Trophoblast cell (in vitro differentiated cells and primary cell): ENCODE measurements around the gene TPM2.

Experiments used
- DNase-seq, 2 donors: peaks; one replicate each; pipeline ENCODE4 v3.0.0-alpha.2; 2016
- H2AFZ ChIP-seq: 2 replicates; pipeline ENCODE4 v1.6.1; 2013; ENCODE audit warnings: low read length, moderate library complexity, mild to moderate bottlenecking; ENCODE audit not compliant: insufficient read depth, poor library complexity
- H2AK5ac ChIP-seq: 2 replicates; pipeline ENCODE4 v1.6.1; 2013; ENCODE audit warnings: mild to moderate bottlenecking, low read length
- H2BK120ac ChIP-seq: 2 replicates; pipeline ENCODE4 v1.6.1; 2013; ENCODE audit warnings: low read length, mild to moderate bottlenecking, moderate library complexity; ENCODE audit not compliant: insufficient read depth, poor library complexity
- H2BK12ac ChIP-seq: 2 replicates; pipeline ENCODE4 v1.6.1; 2013; ENCODE audit warnings: mild to moderate bottlenecking, low read length, moderate library complexity
- H2BK5ac ChIP-seq: 2 replicates; pipeline ENCODE4 v1.6.1; 2013; ENCODE audit warnings: low read length, low read depth, moderate library complexity, mild to moderate bottlenecking; ENCODE audit not compliant: poor library complexity
- H3K14ac ChIP-seq: 2 replicates; pipeline ENCODE4 v1.6.1; 2013; ENCODE audit warnings: mild to moderate bottlenecking, low read length
- H3K18ac ChIP-seq: 2 replicates; pipeline ENCODE4 v1.6.1; 2013; ENCODE audit warnings: mild to moderate bottlenecking, low read length
- H3K23ac ChIP-seq: 2 replicates; pipeline ENCODE4 v1.6.1; 2013; ENCODE audit warnings: low read length
- H3K27ac ChIP-seq: 2 replicates; pipeline ENCODE4 v1.5.1; 2013; ENCODE audit warnings: low read depth, mild to moderate bottlenecking, inconsistent platforms, low read length, moderate library complexity
- H3K27me3 ChIP-seq: 2 replicates; pipeline ENCODE4 v1.6.1; 2013; ENCODE audit warnings: inconsistent platforms, mild to moderate bottlenecking, low read length, moderate library complexity; ENCODE audit not compliant: insufficient read depth
- H3K36me3 ChIP-seq, 2 experiments: 1 replicate in 1 of 2; 2 replicates in 1 of 2; pipeline ENCODE4 v1.6.1; 2013; ENCODE audit warnings: low read length in 2 of 2, mild to moderate bottlenecking in 2 of 2, moderate library complexity in 1 of 2; ENCODE audit not compliant: insufficient read depth in 2 of 2, control insufficient read depth in 1 of 2
- H3K4ac ChIP-seq: 2 replicates; pipeline ENCODE4 v1.6.1; 2013; ENCODE audit warnings: low read depth, mild to moderate bottlenecking, low read length, moderate library complexity
- H3K4me1 ChIP-seq, 2 experiments: 1 replicate in 1 of 2; 2 replicates in 1 of 2; pipeline ENCODE4 v1.6.1; 2013; ENCODE audit warnings: low read length in 2 of 2, mild to moderate bottlenecking in 2 of 2, moderate library complexity in 1 of 2; ENCODE audit not compliant: insufficient read depth in 2 of 2, control insufficient read depth in 1 of 2
- H3K4me2 ChIP-seq: 2 replicates; pipeline ENCODE4 v1.6.1; 2013; ENCODE audit warnings: inconsistent platforms, mild to moderate bottlenecking, low read length, moderate library complexity
- H3K4me3 ChIP-seq: 2 replicates; pipeline ENCODE4 v1.5.1; 2013; ENCODE audit warnings: mild to moderate bottlenecking, low read depth, low read length, inconsistent platforms
- H3K79me1 ChIP-seq: one replicate; pipeline ENCODE4 v1.6.1; 2013; ENCODE audit warnings: low read length
- H3K79me2 ChIP-seq: 2 replicates; pipeline ENCODE4 v1.6.1; 2013; ENCODE audit warnings: low read length, mild to moderate bottlenecking; ENCODE audit not compliant: control insufficient read depth, insufficient read depth, poor library complexity
- H3K9ac ChIP-seq: 2 replicates; pipeline ENCODE4 v1.6.1; 2013; ENCODE audit warnings: mild to moderate bottlenecking, low read length
- H3K9me3 ChIP-seq: 2 replicates; pipeline ENCODE4 v1.6.1; 2013; ENCODE audit warnings: low read depth, mild to moderate bottlenecking, control low read depth, inconsistent platforms, low read length; ENCODE audit not compliant: insufficient read depth
- H4K12ac ChIP-seq: 2 replicates; pipeline ENCODE4 v1.6.1; 2013; ENCODE audit warnings: low read depth, mild to moderate bottlenecking, low read length, moderate library complexity
- H4K8ac ChIP-seq: 2 replicates; pipeline ENCODE4 v1.6.1; 2013; ENCODE audit warnings: low read depth, mild to moderate bottlenecking, low read length, moderate library complexity
- H4K91ac ChIP-seq: one replicate; pipeline ENCODE4 v1.6.1; 2013; ENCODE audit warnings: low read depth, mild to moderate bottlenecking, low read length, moderate library complexity
- WGBS: extraction: QIAGEN DNeasy Blood & Tissue Kit; methylation state at CpG from one replicate; pipeline ENCODE4 v1.1.7; 2013; ENCODE audit warnings: missing lambda C conversion rate; ENCODE audit not compliant: insufficient read length, insufficient coverage; ENCODE audit errors: extremely low coverage; 5-methylcytosine and 5-hydroxymethylcytosine counted together

Gene TPM2

GRCh38 chr9:35717132-35717870 lies 27.6 kb upstream of the TPM2 start:
- Histone ChIP-seq H4K12ac (no peak overlapping the region), H2BK120ac (no peak overlapping the region), H3K9me3 (no peaks in the 10 kb centered on the region), H3K14ac (no peak overlapping the region), H3K18ac (no peak overlapping the region), H3K27ac (no peak overlapping the region), H3K4me2 (no peak overlapping the region), H3K9ac (no peak overlapping the region), H3K23ac (no peak overlapping the region), H3K27me3 (no peaks in the 10 kb centered on the region), H2BK12ac (no peak overlapping the region), H4K8ac (no peak overlapping the region), H3K4ac (no peak overlapping the region), H3K4me3 (no peak overlapping the region), H4K91ac (no peak overlapping the region), H3K79me1 (no peaks in the 10 kb centered on the region), H2BK5ac (no peak overlapping the region), H3K4me1 (no peaks in the 10 kb centered on the region), H2AFZ (no peak overlapping the region), H2AK5ac (no peak overlapping the region), H3K36me3 (peaks cover 74 to 86% of the 10 kb centered on the region in 2 experiments), H3K79me2 (no peaks in the 10 kb centered on the region)
- no peak for DNase-seq
- WGBS, result no CpG with 5 or more reads among the region's 14 CpGs

DNA sequence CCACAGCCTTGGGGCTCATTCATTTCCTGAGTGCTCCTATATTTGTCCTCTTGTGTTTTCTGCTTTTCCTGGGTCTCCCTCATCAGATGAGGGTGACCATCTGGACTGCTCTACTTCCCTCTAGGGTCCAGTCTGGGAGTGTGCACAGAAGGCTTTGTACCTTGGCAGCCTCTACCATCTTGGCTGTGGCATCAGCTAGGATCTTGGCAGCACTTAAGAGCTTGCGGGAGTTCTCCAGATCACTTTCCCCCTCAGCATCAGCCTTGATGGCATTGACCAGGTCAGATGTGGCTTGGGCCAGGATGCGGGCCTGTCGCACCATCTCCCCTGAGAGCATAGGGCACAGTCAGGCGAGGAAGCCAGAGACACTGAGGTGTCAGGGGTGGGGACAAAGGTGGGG lies 26.5 kb upstream of the TPM2 start:
- Histone ChIP-seq H2AK5ac (no peak overlapping the region), H3K4me1 (no peaks in the 10 kb centered on the region), H2AFZ (no peak overlapping the region), H3K18ac (no peak overlapping the region), H3K27ac (no peak overlapping the region), H3K9ac (no peak overlapping the region), H3K4me3 (no peak overlapping the region), H3K4ac (no peak overlapping the region), H3K4me2 (no peak overlapping the region), H3K79me1 (no peaks in the 10 kb centered on the region), H2BK5ac (no peak overlapping the region), H3K14ac (no peak overlapping the region), H3K23ac (no peak overlapping the region), H4K91ac (no peak overlapping the region), H3K27me3 (no peaks in the 10 kb centered on the region), H4K12ac (no peak overlapping the region), H3K36me3 (peaks cover 77 to 86% of the 10 kb centered on the region in 2 experiments), H2BK12ac (no peak overlapping the region), H2BK120ac (no peak overlapping the region), H3K79me2 (no peaks in the 10 kb centered on the region), H3K9me3 (no peaks in the 10 kb centered on the region), H4K8ac (no peak overlapping the region)
- no peak for DNase-seq
- no CpG with 5 or more reads among the region's 4 CpGs for WGBS

- Histone ChIP-seq H3K4me3 (no peak overlapping the region), H3K4me1 (no peaks in the 10 kb centered on the region), H3K9me3 (no peaks in the 10 kb centered on the region), H3K4me2 (no peak overlapping the region), H3K27me3 (no peaks in the 10 kb centered on the region), H2AK5ac (no peak overlapping the region), H3K4ac (no peak overlapping the region), H2BK12ac (no peak overlapping the region), H3K18ac (no peak overlapping the region), H3K79me2 (no peaks in the 10 kb centered on the region), H3K27ac (no peak overlapping the region), H3K9ac (no peak overlapping the region), H2BK120ac (no peak overlapping the region), H4K91ac (no peak overlapping the region), H3K36me3 (peaks cover 76 to 87% of the 10 kb centered on the region in 2 experiments), H3K23ac (no peak overlapping the region), H2BK5ac (no peak overlapping the region), H4K8ac (no peak overlapping the region), H4K12ac (no peak overlapping the region), H2AFZ (no peak overlapping the region), H3K79me1 (no peaks in the 10 kb centered on the region), H3K14ac (no peak overlapping the region)
- no CpG with 5 or more reads among the region's 13 CpGs for WGBS
- DNase-seq, result no peak
Observed at GRCh38 chr9:35714579-35715252, 25.0 kb upstream of the TPM2 start.

DNA sequence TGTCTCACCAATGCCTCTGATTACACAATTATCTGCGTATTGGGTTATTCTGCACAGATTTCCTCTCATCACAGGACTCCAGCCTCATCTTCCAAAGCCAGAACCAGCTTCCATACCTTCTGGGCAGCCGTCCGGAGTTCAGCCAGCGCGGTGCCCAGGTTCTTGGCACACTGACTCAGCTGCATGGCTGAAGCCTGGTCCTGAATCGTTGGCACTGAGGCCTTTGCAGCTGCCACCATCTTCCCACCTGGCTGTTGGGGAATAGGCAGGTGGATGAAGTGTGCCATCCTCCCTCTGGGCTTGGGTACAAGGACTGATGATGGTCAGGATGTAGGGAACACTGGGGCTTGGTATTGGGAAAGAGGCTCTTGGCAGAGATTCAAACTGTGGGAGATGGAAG lies 24.4 kb upstream of the TPM2 start:
- H3K4ac ChIP-seq, result no peak overlapping the region

More for the DNA sequence above, 24.4 kb upstream of the TPM2 start:
- no peaks in the 10 kb centered on the region for H3K27me3 ChIP-seq
- no peak overlapping the region for H3K4me2 ChIP-seq
- H3K79me1 ChIP-seq, result no peaks in the 10 kb centered on the region
- H2AK5ac ChIP-seq, result no peak overlapping the region
- WGBS, result no CpG with 5 or more reads among the region's 6 CpGs
- H4K8ac ChIP-seq, result no peak overlapping the region
- H2BK120ac ChIP-seq, result no peak overlapping the region
- DNase-seq, result no peak
- H4K12ac ChIP-seq, result no peak overlapping the region
- no peak overlapping the region for H3K4me3 ChIP-seq
- H3K27ac ChIP-seq, result no peak overlapping the region
- no peak overlapping the region for H3K23ac ChIP-seq
- H2AFZ ChIP-seq, result no peak overlapping the region
- H3K9ac ChIP-seq, result no peak overlapping the region
- no peak overlapping the region for H2BK5ac ChIP-seq
- H3K4me1 ChIP-seq, result no peaks in the 10 kb centered on the region
- H3K36me3 ChIP-seq, result peaks cover 71 to 82% of the 10 kb centered on the region in 2 experiments
- no peaks in the 10 kb centered on the region for H3K79me2 ChIP-seq
- H3K18ac ChIP-seq, result no peak overlapping the region
- no peak overlapping the region for H3K14ac ChIP-seq
- no peak overlapping the region for H4K91ac ChIP-seq
- H3K9me3 ChIP-seq, result no peaks in the 10 kb centered on the region
- no peak overlapping the region for H2BK12ac ChIP-seq
